NCI-H226 (cell line): ENCODE measurements around the gene PCIF1.
"Not testable (repeated sequence)": the region's sequence is repeated elsewhere in the genome, so short reads cannot be mapped to it uniquely, and the experiment has no call there.

ENCODE experiments used
- DNase-seq: peaks from one replicate; pipeline ENCODE4 v3.0.0-alpha.2; 2015

Gene PCIF1

GRCh38 chr20:45934586-45935415, at the start of gene PCIF1:
TSS of gene PCIF1 (plus strand) at chr20:45934683. CDS start at chr20:45939000, 4,317 bp downstream.
- DNase-seq: peak; percentile 96

DNA sequence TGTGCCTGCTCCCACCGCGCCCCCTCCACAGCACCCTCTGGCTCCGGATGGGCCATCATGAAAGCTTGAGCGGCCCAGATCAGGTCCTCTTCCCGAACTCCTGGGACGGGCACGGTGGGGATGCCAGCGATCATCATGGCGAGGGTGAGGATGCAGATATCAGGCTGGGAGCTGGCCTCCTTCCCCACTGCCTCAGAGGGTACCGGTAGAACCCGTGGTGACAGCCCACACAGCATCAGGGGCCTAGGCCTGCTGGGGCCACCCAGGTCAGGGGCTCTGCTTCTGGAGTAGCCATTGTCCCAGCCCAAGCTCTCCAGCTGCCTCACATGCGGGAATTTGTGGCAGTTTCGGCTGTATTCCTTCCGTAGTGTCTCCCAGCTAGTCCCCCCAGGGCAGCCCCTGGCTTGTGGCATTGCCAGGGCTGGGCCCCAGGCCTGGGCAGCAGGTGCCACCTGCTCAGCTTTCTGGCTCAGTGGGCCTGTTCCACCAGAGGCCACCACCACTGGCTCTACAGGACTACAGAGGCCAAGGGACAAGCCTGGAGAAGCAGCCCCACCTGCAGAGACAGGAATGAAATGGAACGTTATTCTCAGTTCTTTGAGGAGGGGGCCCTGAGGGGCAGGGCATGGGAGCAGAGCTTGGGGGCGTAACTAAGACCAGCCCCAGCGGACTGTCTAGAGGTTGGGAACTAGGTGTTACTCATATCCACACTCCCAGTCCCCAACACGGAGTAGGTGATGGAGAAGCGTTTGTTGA, 47.7 kb upstream of the PCIF1 start:
- DNase-seq: no peak

GRCh38 chr20:45887346-45887715, 47.2 kb upstream of the PCIF1 start, which contains the start of gene SPATA25:
TSS of gene SPATA25 (minus strand) at chr20:45887622. CDS start at chr20:45887590, 32 bp downstream.
- no peak for DNase-seq

DNA sequence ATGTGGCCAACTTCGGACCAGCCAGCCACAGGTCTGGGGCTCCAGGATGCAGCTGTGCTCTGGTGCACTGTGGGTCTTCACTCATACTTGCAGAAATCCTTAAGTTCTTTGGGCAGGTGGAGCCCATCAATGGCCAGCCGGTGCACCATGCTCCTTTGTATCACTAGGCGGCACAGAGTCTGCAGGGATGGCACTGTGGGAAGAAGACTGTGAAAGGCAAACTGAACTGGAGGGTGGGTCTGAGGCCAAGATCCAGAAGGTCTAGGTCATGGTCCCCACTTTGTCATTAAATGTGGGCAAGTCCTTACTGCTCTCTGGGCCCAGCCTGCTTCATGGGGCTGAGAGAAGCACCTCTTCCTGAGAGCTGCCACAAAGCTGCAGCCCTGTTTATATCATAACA, 45.8 kb upstream of the PCIF1 start:
- DNase-seq: no peak

- no peak for DNase-seq
These were observed 44.2 kb upstream of the PCIF1 start for GRCh38 chr20:45890077-45890984.

- DNase-seq: peak; percentile 80
These were observed 43.2 kb upstream of the PCIF1 start, which contains the start of the genes CTSA and NEURL2 for GRCh38 chr20:45890985-45891983. TSS of gene CTSA (plus strand) at chr20:45891335. CDS start at chr20:45891569, 234 bp downstream. TSS of gene NEURL2 (minus strand) at chr20:45891208. CDS start at chr20:45890991, 217 bp downstream.

DNA sequence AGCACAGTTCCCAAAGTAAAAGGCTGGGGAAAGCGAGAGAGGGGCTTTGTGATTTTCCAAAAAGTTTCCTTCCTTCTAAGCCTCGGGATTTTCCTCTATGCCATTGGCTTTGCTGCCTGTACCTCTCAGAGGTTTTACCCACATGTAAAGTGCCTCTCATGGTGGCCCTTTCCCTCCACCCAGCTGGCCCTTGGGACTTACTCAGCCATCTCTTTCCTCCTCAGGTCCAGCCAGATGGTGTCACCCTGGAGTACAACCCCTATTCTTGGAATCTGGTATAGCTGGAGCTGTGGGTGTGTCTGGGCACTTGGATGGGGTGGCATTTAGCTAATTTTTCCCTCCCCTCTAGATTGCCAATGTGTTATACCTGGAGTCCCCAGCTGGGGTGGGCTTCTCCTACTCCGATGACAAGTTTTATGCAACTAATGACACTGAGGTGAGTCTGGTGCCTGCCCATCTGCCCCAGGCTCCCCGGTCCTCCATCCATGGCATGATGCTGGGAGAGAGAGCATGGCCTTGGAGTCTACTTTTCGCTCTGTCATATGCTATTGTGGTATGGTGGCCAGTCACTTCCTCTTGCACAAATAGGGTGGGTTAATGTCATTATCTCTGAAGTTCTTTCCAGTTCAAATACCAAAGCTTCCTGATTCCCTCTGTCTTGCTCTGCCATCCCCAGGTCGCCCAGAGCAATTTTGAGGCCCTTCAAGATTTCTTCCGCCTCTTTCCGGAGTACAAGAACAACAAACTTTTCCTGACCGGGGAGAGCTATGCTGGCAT, 42.2 kb upstream of the PCIF1 start:
- peak; percentile 16 for DNase-seq

- DNase-seq: no peak
These were observed 41.5 kb upstream of the PCIF1 start for GRCh38 chr20:45892828-45893500.

- no peak for DNase-seq
These were observed 40.7 kb upstream of the PCIF1 start for GRCh38 chr20:45893831-45894230.

DNA sequence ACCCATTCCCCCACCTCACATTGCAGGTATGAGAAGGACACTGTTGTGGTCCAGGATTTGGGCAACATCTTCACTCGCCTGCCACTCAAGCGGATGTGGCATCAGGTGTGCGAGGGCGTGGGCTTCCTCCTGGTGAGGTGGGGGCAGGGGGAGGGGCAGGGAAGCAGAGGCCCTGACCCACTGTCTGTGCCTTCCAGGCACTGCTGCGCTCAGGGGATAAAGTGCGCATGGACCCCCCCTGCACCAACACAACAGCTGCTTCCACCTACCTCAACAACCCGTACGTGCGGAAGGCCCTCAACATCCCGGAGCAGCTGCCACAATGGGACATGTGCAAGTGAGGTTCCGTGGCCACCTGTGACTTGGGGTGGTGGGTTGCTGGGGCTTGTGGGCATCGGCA, 39.7 kb upstream of the PCIF1 start:
- no peak for DNase-seq

- DNase-seq: no peak
These were observed 37.8 kb upstream of the PCIF1 start for GRCh38 chr20:45896641-45897161.

DNA sequence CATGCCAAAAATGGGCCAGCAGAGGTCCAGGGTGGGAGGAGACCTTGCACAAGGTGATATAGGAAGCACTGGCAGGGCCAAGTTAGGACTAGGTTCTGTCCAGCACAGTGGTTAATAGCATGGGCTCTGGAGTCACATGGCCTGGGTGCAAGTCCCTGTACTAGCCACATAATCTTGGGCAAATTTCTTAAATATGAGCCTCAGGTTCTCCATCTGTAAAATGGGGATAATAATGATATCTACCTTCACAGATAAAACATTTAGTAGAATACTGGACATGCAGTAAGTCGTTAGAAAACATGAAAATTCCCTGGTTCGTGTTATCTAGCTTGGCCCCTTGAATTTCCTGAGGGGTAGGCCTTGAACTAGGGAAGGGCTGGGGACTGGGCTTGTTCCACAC, 37.2 kb upstream of the PCIF1 start:
- no peak for DNase-seq

DNA sequence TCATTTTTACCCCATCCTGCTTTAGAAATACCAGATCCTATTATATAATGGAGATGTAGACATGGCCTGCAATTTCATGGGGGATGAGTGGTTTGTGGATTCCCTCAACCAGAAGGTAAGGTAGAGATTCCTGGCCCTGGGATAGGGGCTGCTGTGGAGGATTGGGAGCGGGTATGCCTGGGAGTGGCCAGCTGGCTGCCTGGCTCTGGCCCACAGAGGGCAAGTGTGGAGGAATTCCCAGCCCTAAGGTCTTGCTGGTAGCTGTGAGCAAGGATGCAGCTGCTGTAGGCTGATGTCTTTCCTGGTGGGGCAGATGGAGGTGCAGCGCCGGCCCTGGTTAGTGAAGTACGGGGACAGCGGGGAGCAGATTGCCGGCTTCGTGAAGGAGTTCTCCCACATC, 36.8 kb upstream of the PCIF1 start:
- DNase-seq: no peak

DNA sequence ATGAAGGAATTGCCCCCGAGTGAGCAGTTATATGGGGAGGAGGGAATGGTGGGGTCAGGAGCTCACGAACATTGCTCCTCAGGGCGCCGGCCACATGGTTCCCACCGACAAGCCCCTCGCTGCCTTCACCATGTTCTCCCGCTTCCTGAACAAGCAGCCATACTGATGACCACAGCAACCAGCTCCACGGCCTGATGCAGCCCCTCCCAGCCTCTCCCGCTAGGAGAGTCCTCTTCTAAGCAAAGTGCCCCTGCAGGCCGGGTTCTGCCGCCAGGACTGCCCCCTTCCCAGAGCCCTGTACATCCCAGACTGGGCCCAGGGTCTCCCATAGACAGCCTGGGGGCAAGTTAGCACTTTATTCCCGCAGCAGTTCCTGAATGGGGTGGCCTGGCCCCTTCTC, 36.2 kb upstream of the PCIF1 start:
- DNase-seq: no peak

DNA sequence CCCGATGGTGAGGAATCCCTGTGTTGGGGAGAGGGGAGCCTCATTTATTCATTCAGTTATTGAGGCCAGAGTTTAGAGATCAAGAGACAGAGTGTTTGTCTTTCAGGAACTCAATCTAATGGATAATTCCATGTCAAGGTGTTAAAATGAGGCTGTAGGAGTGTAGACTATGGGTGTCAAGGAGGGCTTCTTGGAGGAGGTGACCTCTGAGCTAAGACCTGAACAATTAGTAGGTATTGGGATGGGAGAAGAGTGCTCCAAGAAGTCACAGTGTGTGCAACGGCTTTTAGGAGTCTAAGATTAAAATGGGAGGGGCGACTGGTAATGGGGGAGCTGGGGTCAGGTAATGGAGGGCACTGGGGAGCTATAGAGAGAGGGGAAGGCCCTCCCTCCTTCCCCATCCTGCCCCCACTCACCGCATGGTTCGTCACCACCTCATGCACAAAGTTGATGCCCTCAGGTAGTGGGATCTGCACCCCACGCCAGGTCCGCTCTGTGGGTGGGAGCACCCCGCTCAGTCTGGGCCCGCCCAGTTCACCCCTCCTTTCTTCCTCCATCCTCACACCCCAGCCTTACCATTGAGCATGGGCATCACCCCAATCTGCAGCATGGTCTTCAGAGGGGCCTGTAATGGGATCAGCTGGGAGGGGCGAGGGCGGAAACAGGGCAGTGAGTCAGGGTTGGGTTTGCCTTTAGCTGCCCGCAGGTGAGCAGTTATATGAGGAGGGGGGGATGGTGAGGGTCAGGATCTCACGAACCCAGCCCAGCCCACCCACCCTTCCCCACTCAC, 35.2 kb upstream of the PCIF1 start:
- DNase-seq: no peak

GRCh38 chr20:45901332-45901731, 33.2 kb upstream of the PCIF1 start:
- DNase-seq: not testable (repeated sequence)

GRCh38 chr20:45902199-45902701, 32.2 kb upstream of the PCIF1 start:
- DNase-seq: no peak

GRCh38 chr20:45904583-45905504, 29.6 kb upstream of the PCIF1 start:
- DNase-seq: no peak
